Brain microvascular endothelial cell (primary cell): ENCODE results near the gene ATP9B.

Source experiments
- DNase-seq: peaks from one replicate; pipeline ENCODE4 v3.0.0-alpha.2; 2020
- H3K27ac ChIP-seq: fragments of 250-450 bp; sonication (Bioruptor Pico); 2 replicates; pipeline ENCODE4 v1.5.1; 2020; ENCODE audit warnings: mild to moderate bottlenecking, moderate library complexity
- H3K27me3 ChIP-seq: fragments of 250-450 bp; sonication (Bioruptor Pico); replicated peaks from 2 replicates; pipeline ENCODE4 v1.5.1; 2020; ENCODE audit warnings: mild to moderate bottlenecking
- H3K36me3 ChIP-seq: fragments of 250-450 bp; sonication (Bioruptor Pico); replicated peaks from 2 replicates; pipeline ENCODE4 v1.5.1; 2020; ENCODE audit warnings: mild to moderate bottlenecking
- H3K4me3 ChIP-seq: 2 replicates; pipeline ENCODE4 v1.5.1; 2011; ENCODE audit warnings: low read depth, mild to moderate bottlenecking, control low read depth, low read length, moderate library complexity
- CTCF ChIP-seq: IDR thresholded peaks from 2 replicates; pipeline ENCODE4 v1.5.1; 2011; ENCODE audit warnings: low read depth, mild to moderate bottlenecking, moderate library complexity, low read length, control low read depth, inconsistent platforms; ENCODE audit errors: missing control alignments
- in situ Hi-C: cut with HindIII; loops from 2 replicates; pipeline ENCODE4 v1.10.0; 2017; ENCODE audit warnings: low sequenced_read_pairs, low pct_ligation_motif_present

The ATP9B gene

GRCh38 chr18:79339094-79339908, 270.1 kb downstream of the ATP9B start:
- Histone ChIP-seq H3K36me3 (no peaks in the 10 kb centered on the region), H3K27me3 (no peaks in the 10 kb centered on the region), H3K27ac (no peak overlapping the region), H3K4me3 (no peak overlapping the region)
- in situ Hi-C loops: no loop called here
- no peak for DNase-seq
- TF ChIP-seq CTCF: no peak

- TF ChIP-seq CTCF: no peak
- H3K27me3 ChIP-seq: no peaks in the 10 kb centered on the region
- H3K27ac ChIP-seq: no peak overlapping the region
- H3K36me3 ChIP-seq: peaks cover 11% of the 10 kb centered on the region
- no peak for DNase-seq
- no peak overlapping the region for H3K4me3 ChIP-seq
- in situ Hi-C loops: no loop called here
These were observed 274.5 kb downstream of the ATP9B start for GRCh38 chr18:79343567-79344207.

- in situ Hi-C loops: no loop called here
- no peak for DNase-seq
- no peak for TF ChIP-seq CTCF
- Histone ChIP-seq H3K36me3 (peaks cover 11% of the 10 kb centered on the region), H3K27me3 (no peaks in the 10 kb centered on the region), H3K27ac (no peak overlapping the region), H3K4me3 (no peak overlapping the region)
These were observed 275.0 kb downstream of the ATP9B start for GRCh38 chr18:79344208-79344581.

- Histone ChIP-seq H3K27me3 (no peaks in the 10 kb centered on the region), H3K4me3 (no peak overlapping the region), H3K27ac (no peak overlapping the region), H3K36me3 (peaks cover 11% of the 10 kb centered on the region)
- no peak for DNase-seq
- no peak for TF ChIP-seq CTCF
- in situ Hi-C loops: no loop called here
These were observed 276.2 kb downstream of the ATP9B start for GRCh38 chr18:79345366-79345765.

- no peak for TF ChIP-seq CTCF
- in situ Hi-C loops: no loop called here
- Histone ChIP-seq H3K36me3 (peaks cover 11% of the 10 kb centered on the region), H3K27ac (no peak overlapping the region), H3K4me3 (no peak overlapping the region), H3K27me3 (no peaks in the 10 kb centered on the region)
- DNase-seq: no peak
These were observed 276.8 kb downstream of the ATP9B start for GRCh38 chr18:79345981-79346380.
